ENCODE measurements around the gene ZNF773.

Gene ZNF773

GRCh38 chr19:57527136-57527881 is 27.6 kb downstream of the ZNF773 start, which contains the start of gene ZNF549:
TSS of gene ZNF549 (plus strand) at chr19:57527356. CDS start at chr19:57527574, 218 bp downstream.
- H3K27ac Mint-ChIP-seq, result peak within 1 kb of the TSS; percentile 81
- peaks cover 26% of the 10 kb centered on the region for H3K9me3 Mint-ChIP-seq
- H3K27me3 Mint-ChIP-seq, result no peaks in the 10 kb centered on the region
- H3K4me3 Mint-ChIP-seq, result peak within 1 kb of the TSS; percentile 99
- H3K36me3 Mint-ChIP-seq, result peaks cover 40% of the 10 kb centered on the region
- peaks cover 35% of the 10 kb centered on the region for H3K4me1 Mint-ChIP-seq

DNA sequence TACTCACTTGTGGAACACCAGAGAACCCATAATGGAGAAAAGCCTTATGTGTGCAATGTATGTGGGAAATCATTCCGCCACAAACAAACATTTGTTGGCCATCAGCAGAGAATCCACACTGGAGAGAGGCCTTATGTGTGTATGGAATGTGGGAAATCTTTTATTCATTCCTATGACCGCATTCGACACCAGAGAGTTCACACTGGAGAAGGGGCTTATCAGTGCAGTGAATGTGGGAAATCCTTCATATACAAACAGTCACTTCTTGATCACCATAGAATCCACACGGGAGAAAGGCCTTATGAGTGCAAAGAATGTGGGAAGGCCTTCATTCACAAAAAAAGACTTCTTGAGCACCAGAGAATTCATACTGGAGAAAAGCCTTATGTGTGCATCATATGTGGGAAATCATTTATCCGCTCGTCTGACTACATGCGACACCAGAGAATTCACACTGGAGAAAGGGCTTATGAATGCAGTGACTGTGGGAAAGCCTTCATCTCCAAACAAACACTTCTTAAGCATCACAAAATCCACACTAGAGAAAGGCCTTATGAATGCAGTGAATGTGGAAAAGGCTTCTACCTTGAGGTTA is 38.3 kb downstream of the ZNF773 start:
- Mint-ChIP-seq H3K4me1 (no peaks in the 10 kb centered on the region), H3K4me3 (no peak overlapping the region), H3K27ac (no peak overlapping the region), H3K36me3 (peaks cover 90% of the 10 kb centered on the region), H3K9me3 (peaks cover 30% of the 10 kb centered on the region), H3K27me3 (no peaks in the 10 kb centered on the region)

DNA sequence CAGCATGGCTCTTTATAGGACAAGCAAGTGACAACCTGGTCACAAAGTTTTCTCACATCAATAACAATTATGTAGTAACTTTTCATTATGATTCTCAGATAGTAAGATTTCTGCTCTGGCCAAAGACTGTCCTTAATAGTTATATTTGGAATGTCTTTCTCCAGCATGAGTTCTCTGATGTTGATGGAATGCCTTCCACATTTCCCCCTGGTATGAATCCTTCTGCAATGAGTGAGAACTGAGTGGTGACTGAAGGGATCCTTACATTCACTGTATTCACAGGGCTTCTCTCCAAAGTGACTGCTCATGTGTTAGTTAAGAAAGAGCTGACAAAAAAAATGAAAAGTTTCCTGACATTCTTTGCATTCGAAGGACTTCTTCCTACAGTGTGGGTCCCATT is 46.8 kb downstream of the ZNF773 start:
- H3K4me3 Mint-ChIP-seq, result no peak overlapping the region
- H3K36me3 Mint-ChIP-seq, result peaks cover 81% of the 10 kb centered on the region
- no peaks in the 10 kb centered on the region for H3K4me1 Mint-ChIP-seq
- no peaks in the 10 kb centered on the region for H3K27me3 Mint-ChIP-seq
- H3K27ac Mint-ChIP-seq, result no peak overlapping the region
- peaks cover 56% of the 10 kb centered on the region for H3K9me3 Mint-ChIP-seq

DNA sequence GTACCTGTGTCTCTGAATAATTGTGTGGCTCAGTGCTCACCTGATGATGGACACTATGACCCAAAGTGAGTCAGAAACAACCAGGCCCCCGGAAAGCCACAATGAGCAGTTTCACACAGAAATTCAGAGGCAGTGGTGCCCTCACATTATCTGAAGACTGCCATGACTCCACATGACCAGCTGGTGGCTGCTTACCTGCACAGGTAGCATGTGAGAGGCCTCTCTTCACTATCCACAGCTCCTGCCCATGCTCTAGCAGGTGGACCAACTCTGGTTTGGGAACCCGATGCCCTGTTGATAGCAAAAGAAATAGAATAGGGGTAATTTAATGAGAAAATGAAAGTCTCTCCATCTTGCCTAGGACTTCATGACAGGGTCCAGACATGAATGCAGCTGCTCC is 52.7 kb downstream of the ZNF773 start:
- H3K27me3 Mint-ChIP-seq, result no peaks in the 10 kb centered on the region
- peaks cover 86% of the 10 kb centered on the region for H3K36me3 Mint-ChIP-seq
- H3K9me3 Mint-ChIP-seq, result peaks cover 43% of the 10 kb centered on the region
- H3K4me3 Mint-ChIP-seq, result no peak overlapping the region
- peaks cover 11% of the 10 kb centered on the region for H3K4me1 Mint-ChIP-seq
- no peak overlapping the region for H3K27ac Mint-ChIP-seq

GRCh38 chr19:57557659-57558058 is 57.9 kb downstream of the ZNF773 start:
- Mint-ChIP-seq H3K4me3 (peak overlapping the region; percentile 99), H3K9me3 (peaks cover 29% of the 10 kb centered on the region), H3K4me1 (peaks cover 45% of the 10 kb centered on the region), H3K27me3 (peaks cover 1% of the 10 kb centered on the region), H3K27ac (no peak overlapping the region), H3K36me3 (peaks cover 56% of the 10 kb centered on the region)

Measured in activated naive CD4-positive, alpha-beta T cell treated with anti-CD3 and anti-CD28 coated beads, Interleukin-2, amount 50 U/mL, for 24 hours (primary cell).